Lower leg skin (tissue), 4 donors: Measurements from ENCODE around the gene TP53I13. TPM values are rescaled to one million over a fixed set of nuclear protein-coding genes. Genes with fewer than 3 reads are reported as not detected.

Source experiments
- DNase-seq, 2 donors: peaks; one replicate each; pipeline ENCODE4 v3.0.0-alpha.2; 2019; ENCODE audit warnings: low spot score in 2 of 2
- H3K4me3 ChIP-seq: fragments of 200-600 bp; sonication (generic); 2 replicates; pipeline ENCODE4 v1.5.1; 2017; ENCODE audit warnings: mild to moderate bottlenecking, low read depth; ENCODE audit not compliant: poor library complexity, severe bottlenecking
- CTCF ChIP-seq, 3 donors: fragments of 450-650 bp; IDR thresholded peaks; one replicate each; pipeline ENCODE4 v1.5.1; 2016; ENCODE audit warnings: antibody characterized with exemption in 3 of 3, mild to moderate bottlenecking in 3 of 3, moderate library complexity in 2 of 3
- POLR2A ChIP-seq, 2 donors: fragments of 450-650 bp; IDR thresholded peaks; one replicate each; pipeline ENCODE4 v1.6.1; 2016 to 2017; ENCODE audit warnings: antibody characterized with exemption in 2 of 2, mild to moderate bottlenecking in 1 of 2, moderate library complexity in 1 of 2
- WGBS, 2 donors: methylation state at CpG; one replicate each; pipeline ENCODE4 v1.1.5; 2018; 5-methylcytosine and 5-hydroxymethylcytosine counted together
- intact Hi-C: fragments of 100-400 bp; cut with DNase I; formaldehyde crosslinking; loops from one replicate; pipeline ENCODE4 v1.15.0; 2023; ENCODE audit warnings: low total_unique reads
- total RNA-seq, 4 donors: library from RNA; depleted of rRNA; stranded (reverse); fragments of >200 nt; gene quantifications; one replicate each; pipeline ENCODE4 v1.1.0, GENCODE V29; 2016

Gene TP53I13
- total RNA-seq, 4 donors from 2014 or later = 30.2 to 55.8 (median 34.5) TPM

GRCh38 chr17:29559640-29560039, 8.9 kb upstream of the TP53I13 start:
- 93 to 95% methylated on average over 2 of the region's 2 CpGs for WGBS, 2 donors
- TF ChIP-seq POLR2A (IDR thresholded peaks at IDR 0.05) (no peak), CTCF (IDR thresholded peaks at IDR 0.05) (no peak)
- DNase-seq = no peak
- H3K4me3 ChIP-seq = no peak overlapping the region
- intact Hi-C loops = no loop called here

- no peak for DNase-seq
- WGBS, 2 donors = 68 to 79% methylated on average over 6 of the region's 6 CpGs
- intact Hi-C loops = no loop called here
These were observed 8.2 kb upstream of the TP53I13 start for GRCh38 chr17:29560316-29560715.

GRCh38 chr17:29561554-29562517, 6.7 kb upstream of the TP53I13 start:
- H3K4me3 ChIP-seq = no peak overlapping the region
- DNase-seq = peak; percentile 21 to 80
- intact Hi-C loops = no loop called here
- 83 to 86% methylated on average over 16 to 17 of the region's 17 CpGs for WGBS, 2 donors
- TF ChIP-seq CTCF (IDR thresholded peaks at IDR 0.05) = no peak
- TF ChIP-seq POLR2A (IDR thresholded peaks at IDR 0.05) = no peak

More at GRCh38 chr17:29560316-29560715, 8.2 kb upstream of the TP53I13 start:
- no peak for TF ChIP-seq POLR2A (IDR thresholded peaks at IDR 0.05)
- no peak for TF ChIP-seq CTCF (IDR thresholded peaks at IDR 0.05)
- no peak overlapping the region for H3K4me3 ChIP-seq

- no peak for TF ChIP-seq POLR2A (IDR thresholded peaks at IDR 0.05)
- no peak for TF ChIP-seq CTCF (IDR thresholded peaks at IDR 0.05)
- intact Hi-C loops = no loop called here
- WGBS, 2 donors = 83 to 92% methylated on average over 14 to 18 of the region's 18 CpGs
- DNase-seq = peak in 1 of 2 donors; percentile 78
- H3K4me3 ChIP-seq = no peak overlapping the region
These were observed 5.9 kb upstream of the TP53I13 start for GRCh38 chr17:29562615-29563014.

- TF ChIP-seq POLR2A (IDR thresholded peaks at IDR 0.05) (no peak), CTCF (IDR thresholded peaks at IDR 0.05) (no peak)
- 91 to 96% methylated on average over 3 of the region's 3 CpGs for WGBS, 2 donors
- no peak for DNase-seq
- H3K4me3 ChIP-seq = no peak overlapping the region
- intact Hi-C loops = no loop called here
These were observed 4.7 kb upstream of the TP53I13 start for GRCh38 chr17:29563816-29564215.
